GM18511 (cell line): ENCODE results near the gene STEAP3.

Experiments
- ATAC-seq: cut with Tn5 transposase; IDR thresholded peaks from one replicate; pipeline ENCODE4 v1.9.1; 2021; ENCODE audit warnings: mild to moderate bottlenecking, moderate library complexity; ENCODE audit not compliant: unreplicated experiment

The STEAP3 gene

GRCh38 chr2:119290859-119291587 lies 67.4 kb downstream of the STEAP3 start:
- peak; percentile 92 for ATAC-seq

- ATAC-seq = no peak
Measured at GRCh38 chr2:119291588-119292167, 68.0 kb downstream of the STEAP3 start.

- no peak for ATAC-seq
Measured at GRCh38 chr2:119292226-119292625, 68.6 kb downstream of the STEAP3 start.

GRCh38 chr2:119293254-119293653 lies 69.6 kb downstream of the STEAP3 start:
- ATAC-seq = no peak

GRCh38 chr2:119293900-119294299 lies 70.3 kb downstream of the STEAP3 start:
- ATAC-seq = no peak

GRCh38 chr2:119294671-119295070 lies 71.0 kb downstream of the STEAP3 start:
- ATAC-seq = no peak

GRCh38 chr2:119295688-119296375 lies 72.2 kb downstream of the STEAP3 start:
- ATAC-seq = no peak

- no peak for ATAC-seq
Measured at GRCh38 chr2:119301413-119301812, 77.8 kb downstream of the STEAP3 start.

- no peak for ATAC-seq
Measured at GRCh38 chr2:119304847-119305246, 81.2 kb downstream of the STEAP3 start.

GRCh38 chr2:119305497-119306195 lies 82.0 kb downstream of the STEAP3 start:
- ATAC-seq = no peak

GRCh38 chr2:119306196-119306590 lies 82.6 kb downstream of the STEAP3 start:
- no peak for ATAC-seq

GRCh38 chr2:119307419-119308140 lies 83.9 kb downstream of the STEAP3 start:
- ATAC-seq = no peak

GRCh38 chr2:119308793-119309330 lies 85.2 kb downstream of the STEAP3 start:
- ATAC-seq = no peak

- ATAC-seq = no peak
Measured at GRCh38 chr2:119311371-119311770, 87.7 kb downstream of the STEAP3 start.

- no peak for ATAC-seq
Measured at GRCh38 chr2:119311831-119312230, 88.2 kb downstream of the STEAP3 start.
